Fibroblast of skin of right quadriceps (primary cell): Measurements from ENCODE around the gene EDC3.
A peak's percentile ranks its signal among the peaks of the same experiment; 100 is the strongest.
"Not testable (repeated sequence)": the region's sequence is repeated elsewhere in the genome, so short reads cannot be mapped to it uniquely, and the experiment has no call there.

ENCODE experiments used
- DNase-seq: peaks from one replicate; pipeline ENCODE4 v3.0.0-alpha.2; 2013

EDC3 gene

DNA sequence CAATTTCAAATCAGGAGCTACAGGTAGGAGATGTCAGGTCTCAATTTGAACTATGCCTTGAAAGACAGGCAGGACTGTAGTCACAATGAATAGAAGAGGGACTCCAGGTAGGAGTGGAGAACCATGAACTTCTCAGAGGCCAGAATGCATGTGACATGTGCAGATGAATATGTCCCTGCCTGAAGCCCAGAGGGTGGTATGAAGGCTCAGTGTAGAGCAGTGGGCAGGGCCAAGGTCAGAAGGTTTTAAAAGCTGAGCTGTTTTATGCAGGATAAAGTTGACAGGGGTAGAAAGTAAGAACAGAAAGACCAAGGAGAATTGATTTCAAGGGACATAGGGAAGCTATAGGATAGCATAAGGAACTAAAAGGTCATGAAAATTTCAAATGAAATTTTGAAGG is 49.3 kb downstream of the EDC3 start:
- no peak for DNase-seq

DNA sequence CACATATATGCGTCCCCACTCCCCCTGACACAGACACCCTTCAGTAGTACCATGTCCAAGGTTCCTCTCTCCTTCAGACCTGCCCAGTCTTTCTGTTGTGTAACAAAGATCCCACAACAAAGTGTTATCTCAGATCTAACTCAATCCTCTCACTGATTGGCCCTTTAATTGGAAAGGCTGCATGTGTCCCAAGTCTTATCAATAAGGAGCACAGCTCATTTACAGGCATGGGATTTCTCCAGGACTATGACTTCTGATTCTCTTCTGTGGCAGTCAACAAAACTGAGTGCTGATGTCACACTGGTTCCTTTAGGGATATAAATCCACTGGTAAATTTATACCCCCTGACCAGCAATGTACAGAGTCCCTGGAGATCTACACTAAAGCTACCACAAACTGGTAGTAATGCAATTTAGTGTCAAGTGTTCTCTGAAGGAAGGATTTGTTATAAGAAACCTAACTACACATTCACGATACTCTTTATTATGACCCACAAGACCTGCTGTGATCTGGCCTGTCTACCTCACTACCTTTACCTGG is 52.1 kb downstream of the EDC3 start:
- no peak for DNase-seq

DNA sequence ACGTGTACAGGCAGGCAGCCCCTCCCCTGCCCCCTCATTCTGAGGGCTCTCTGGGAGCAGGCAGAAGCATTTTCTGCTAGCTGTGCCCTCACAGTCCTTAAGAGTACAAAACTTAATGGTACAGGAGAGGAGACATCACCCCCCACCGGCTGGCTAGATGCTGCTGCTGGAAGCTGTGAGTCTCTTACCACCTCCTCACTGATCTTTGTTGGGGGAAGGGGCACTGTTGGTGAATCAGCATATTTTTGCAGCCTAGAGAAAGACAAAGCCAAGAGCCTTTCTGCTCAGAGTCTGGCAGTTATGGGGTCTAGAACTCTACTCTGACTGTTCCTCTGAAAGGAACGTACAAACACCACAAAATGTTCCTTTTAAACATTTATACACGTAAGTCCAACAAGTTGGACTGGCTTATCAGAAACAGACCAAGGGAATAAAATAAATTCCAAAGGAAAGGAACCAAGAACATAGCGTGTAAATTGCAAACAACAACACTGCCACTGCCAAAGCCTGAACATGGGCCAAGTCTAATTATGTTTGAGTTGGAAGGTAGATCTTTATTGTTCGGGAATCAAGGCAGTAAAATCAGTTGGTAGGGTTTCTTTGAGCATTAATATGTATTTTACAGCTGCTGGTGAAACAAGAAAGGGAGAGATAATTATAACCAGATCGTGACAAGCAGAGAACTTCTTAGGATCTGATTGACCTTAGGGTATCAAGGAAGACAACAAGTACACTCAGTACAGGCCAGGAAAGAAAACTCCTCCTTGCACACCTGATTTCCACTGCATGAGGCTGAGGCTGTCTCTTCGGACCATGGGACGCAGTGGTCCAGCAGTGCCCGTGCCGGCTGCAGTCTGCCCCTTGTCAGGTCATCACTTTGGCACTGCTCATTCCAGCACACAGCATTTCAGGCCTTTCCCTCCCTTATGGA is 52.8 kb downstream of the EDC3 start:
- DNase-seq: peak; percentile 77

DNA sequence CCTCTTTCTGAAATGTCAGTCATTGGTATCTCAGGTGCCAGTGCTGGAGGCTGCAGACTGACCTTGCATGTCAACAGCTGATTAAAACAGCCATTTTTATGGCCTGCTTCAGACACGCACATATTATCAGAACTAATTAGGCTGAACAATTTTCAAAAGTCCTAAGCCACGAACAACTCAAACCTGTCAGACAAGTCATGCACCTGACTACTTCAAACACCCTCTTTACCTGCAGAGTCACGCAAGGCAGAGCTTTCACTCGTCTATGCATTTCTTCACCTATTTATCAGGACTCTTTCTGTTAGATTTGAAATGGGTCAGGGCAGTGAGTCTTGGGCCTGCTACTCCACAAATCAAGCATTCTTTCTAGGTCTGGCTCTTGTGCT is 53.5 kb downstream of the EDC3 start:
- DNase-seq: no peak

DNA sequence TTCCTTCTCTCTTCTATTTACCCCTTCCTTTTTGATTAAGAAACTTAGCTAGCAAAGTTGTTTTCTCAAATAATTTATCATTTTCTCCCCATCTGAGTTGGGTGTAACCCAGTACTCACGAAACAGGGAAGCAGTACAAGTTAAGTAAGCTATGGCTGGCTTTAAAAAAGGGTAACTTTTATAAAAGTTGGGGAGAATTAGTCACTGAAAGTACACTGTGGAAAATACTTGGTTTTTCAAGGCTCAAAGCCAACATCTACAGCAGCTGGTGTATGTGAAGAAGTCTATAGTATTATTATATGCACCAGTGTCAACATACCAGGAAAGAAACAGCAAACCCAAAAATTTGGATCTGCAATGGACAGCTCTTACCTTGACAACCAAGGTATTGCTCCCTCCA is 54.7 kb downstream of the EDC3 start:
- no peak for DNase-seq

DNA sequence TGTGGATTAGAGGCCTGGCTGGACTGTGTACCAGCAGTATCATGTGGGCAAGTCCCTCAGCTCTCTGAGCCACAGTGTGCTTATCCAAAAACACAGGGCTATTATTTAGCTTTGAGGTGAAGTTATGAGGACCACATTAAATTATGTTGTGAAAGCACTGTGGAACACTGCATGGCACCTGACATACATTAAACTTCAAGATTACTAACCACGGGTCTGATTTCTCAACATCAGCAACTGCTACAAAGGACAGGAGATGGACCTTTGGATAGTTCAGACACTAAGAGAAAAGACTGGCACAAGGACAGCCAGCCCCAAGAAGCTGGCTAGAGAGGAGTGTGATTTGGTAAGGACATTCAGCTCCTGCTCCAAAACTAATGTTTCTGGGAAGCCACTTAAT is 58.8 kb downstream of the EDC3 start:
- DNase-seq: no peak

DNA sequence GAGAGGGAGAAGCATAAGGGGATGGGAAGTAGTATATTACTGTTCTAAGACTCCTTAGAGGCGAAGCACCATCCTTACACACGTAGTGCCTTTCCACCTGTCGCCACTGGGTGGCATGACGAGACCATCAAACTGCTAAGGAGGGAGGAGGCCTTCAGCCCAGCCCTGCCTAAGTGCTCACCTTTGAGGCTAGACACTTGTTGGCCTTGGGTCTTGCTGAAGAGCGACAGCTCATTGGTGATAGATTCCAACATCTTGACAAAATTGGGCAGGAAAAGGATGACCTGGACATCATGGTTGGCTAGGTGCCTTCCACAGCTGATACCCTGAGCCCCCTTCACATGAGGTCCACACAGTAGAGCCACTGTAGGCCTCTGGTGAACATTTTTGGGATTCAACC is 60.6 kb downstream of the EDC3 start:
- DNase-seq: peak; percentile 59

DNA sequence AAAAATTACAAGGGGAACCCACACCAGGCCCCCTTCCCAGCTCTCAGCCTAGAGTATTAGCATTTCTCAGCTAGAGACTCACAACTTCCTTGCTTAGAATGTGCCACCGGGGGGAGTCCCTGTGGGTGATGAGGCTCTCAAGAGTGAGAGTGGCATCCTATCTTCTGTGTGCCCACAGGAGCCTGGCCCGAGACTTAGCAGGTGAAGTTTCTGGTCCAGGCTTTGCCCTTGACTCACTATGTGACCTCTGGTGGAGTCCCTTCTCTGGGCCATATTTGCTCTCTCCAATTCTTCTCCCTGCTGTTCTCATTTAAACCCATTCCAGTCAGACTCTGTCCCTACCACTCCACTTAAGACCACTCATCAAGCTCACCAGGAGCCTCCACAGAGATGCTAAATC is 62.0 kb downstream of the EDC3 start:
- DNase-seq: no peak

DNA sequence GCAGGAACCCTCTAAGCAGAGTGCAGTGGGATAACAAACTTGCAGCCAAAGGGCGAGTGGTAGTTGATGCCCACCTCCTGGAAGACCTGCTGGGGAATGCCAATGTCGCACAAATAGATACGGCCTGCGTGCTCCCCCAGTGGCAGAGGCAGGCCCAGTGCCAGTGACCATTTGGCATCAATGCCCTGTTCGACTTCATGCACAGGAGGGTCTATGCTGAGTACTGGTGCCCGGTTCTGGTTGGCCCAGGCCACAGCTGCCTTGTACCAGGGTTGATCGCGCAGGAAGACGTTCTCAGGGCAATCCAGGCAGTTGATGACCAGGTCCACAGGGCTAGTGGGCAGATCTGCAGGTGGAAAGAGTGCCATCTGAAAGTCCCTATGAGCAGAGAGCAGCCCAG is 63.2 kb downstream of the EDC3 start:
- DNase-seq: no peak

DNA sequence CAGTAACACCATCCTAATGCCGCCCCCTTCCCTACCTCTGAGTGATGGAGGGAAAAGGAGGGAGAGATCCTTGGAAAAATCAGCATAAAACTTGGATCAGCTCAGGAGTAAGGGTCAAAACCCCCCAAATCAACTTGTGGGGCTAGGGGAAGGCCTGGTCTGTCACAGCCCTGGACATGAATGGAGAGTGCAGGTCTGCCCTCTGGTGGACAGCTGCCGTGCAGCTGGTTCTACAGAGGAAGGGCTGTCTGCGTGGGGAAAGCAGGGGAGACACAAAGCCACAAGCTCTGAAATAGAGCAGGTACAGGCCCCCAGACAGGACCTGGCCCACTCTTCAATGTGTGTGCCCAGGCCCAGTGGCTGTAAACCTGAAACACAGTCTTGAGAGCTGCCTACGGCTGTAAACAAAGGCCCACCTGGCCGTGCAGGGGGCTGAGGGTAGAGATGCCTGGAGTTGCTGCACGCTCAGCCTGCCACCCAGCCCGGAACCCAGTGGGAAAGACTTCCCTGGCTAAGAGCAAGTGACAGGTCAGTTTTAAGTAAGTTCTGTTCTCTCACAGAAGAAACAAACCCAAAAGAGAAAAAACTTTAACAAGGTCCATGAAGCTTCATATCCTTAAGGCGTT is 63.8 kb downstream of the EDC3 start:
- peak; percentile 17 for DNase-seq

DNA sequence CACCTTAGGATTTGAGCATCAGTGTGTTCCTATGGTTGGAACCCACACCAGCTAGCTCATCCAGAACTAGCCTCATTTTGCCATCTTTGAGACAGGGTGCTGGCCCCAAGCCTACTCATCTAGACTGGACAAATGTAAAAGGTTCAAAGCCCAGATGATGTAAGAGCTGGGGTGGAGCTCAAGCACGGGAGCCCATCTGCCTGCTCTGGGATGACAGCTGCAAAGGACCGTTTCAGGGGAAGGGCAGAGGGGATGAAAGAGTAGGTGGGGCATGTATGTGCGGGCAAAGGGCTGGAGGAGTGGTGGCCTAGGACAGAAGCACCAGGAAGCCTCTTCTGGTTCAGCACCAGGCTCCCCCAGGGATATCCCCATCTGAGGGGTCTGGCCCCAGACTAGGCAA is 64.4 kb downstream of the EDC3 start:
- no peak for DNase-seq

DNA sequence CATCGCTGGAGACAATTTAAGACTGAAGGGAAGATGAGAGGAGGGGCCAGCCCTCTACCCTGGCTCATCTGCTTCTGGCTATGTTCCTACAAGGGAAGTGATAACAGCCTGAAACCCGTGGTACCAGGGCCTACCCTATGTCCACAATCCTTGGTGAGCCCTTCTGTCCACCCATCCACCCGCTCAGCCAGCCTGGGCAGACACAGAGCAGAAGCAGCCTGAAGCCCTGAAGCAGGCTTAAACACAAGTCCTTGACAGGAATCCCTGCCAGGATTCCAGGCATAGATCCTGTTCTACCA is 64.8 kb downstream of the EDC3 start:
- DNase-seq: no peak

DNA sequence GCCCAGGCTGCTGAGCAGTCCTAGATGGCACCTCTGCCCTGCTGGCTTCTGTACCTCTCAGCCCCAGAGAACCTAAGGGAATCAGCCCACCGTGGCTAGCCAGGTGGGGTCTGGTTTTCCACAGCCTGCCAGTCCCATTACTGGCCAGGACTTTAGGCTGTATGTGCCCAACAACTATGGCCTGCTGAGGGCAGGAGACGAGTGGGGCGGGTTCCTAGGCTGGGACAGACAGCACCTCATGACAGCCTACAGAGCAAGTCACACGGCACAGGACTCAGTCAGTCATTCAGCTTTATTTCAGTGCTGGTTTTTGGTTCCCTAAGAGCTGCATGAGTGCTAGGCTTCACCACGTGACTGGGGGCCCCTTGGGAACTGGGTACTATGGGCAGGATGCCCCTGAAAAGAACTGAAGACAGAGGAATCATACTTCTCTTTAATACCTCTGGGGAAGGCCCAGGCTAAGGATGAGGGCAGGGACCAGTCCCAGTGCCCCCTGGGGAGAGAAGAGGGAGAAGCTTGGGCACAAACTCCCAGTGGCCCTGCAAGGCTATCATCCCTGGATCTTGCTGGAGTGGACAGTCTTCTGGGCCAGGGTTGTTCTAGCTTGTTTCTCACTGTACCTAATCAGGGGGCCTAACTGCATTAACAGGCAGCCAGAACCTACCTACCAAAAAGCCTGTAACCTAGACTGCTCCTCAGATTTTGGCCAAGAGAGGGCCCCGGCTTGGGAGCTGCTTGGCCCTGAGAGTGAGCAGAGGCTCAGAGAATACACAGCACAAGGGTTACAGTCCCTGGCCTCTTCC is 65.3 kb downstream of the EDC3 start:
- no peak for DNase-seq

DNA sequence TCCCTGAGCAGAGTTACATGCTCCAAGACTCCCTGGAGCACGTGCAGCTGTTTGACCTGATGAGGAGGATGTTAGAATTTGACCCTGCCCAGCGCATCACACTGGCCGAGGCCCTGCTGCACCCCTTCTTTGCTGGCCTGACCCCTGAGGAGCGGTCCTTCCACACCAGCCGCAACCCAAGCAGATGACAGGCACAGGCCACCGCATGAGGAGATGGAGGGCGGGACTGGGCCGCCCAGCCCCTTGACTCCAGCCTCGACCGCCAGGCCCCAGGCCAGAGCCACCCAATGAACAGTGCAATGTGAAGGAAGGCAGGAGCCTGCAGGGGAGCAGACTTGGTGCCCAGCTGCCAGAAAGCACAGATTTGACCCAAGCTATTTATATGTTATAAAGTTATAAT is 66.1 kb downstream of the EDC3 start:
- DNase-seq: not testable (repeated sequence)

DNA sequence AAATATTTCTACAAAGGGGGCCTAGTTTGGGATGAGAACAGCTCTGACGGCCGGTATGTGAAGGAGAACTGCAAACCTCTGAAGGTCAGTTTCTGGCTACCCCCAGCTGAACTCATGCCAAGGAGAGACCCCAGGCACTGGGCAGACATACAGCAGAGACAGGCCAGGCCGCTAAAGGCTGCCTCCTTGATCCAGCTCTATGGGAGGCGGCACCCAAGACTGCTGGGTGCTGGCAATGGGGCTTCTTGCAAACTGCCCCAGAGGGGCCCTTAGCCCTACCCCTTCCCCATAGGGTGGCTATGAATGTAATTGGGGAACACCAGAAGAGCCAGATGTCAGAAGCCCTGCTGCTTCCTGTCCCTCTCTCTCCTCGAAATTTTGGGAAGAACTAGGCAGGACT is 66.9 kb downstream of the EDC3 start:
- no peak for DNase-seq

DNA sequence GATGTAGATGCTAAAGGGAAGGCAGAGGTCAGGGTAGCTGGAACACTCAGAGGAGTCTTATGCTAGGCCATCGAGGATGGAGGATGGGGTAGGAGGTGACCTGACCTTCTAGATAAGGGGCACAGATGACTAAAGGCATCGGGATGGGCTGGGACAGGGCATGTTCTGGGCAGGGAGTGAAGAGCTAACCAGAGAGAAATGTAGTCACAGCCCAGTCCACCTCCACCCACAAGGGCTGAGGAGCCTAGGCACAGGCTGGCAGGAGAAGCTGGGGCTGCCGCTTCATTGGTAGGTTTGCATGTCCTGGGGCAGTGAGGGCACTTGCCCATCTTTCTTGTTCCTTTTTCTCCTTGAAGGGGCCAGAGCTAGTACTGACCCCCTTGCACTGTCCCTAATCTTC is 67.6 kb downstream of the EDC3 start:
- DNase-seq: no peak

DNA sequence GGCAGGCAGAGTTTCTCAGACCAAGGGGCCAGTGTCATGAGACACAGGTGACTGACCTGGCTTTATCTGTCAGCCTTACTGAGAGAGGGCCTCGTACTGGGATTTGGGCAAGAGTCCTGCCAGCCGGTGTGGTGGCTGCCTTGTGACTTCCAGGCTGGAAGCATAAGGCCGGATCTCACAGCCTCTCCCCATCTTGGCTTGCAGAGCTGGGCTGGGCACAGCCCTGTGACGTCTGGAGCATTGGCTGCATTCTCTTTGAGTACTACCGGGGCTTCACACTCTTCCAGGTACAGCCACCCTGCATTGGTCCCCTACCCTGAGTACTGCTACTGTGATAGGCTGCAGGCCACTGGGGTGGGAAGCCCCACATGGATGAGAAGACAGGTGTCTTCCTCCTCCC is 68.1 kb downstream of the EDC3 start:
- DNase-seq: no peak

DNA sequence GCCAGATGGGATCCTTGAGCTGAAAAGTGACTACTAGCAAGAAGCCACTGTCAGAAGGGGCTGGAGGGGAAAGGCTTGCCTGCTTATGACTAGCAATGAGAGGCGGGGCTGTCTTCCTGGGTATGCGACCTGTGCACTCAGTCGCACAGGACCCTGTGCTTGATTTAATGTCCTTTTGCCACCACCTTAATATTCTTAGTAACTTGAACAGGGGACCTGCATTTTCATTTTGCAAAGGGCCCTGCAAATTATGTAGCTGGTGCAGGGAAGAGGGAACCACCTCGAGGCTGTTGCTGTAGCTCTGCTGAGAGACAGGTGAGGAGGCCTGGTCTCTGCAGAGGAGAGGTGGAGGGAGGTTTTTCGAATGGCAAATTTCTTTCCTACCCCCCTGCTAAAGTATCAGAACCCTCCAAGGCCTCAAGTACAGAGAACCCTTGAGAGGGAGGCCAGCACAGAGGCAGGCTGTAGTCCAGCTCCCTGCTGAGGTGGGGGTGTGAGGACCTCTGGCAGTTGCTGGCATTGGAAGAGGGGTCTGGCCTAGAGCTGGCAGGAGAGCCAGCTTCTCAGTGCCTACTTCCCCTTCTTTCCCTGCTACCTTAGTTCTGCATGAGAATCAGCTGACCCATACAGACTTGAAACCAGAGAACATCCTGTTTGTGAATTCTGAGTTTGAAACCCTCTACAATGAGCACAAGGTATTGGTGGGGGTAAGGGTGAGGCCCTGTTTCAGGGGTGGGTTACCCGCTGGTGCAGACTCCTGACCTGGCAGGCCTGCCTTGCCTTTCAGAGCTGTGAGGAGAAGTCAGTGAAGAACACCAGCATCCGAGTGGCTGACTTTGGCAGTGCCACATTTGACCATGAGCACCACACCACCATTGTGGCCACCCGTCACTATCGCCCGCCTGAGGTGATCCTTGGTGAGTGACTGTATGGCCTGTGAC is 68.8 kb downstream of the EDC3 start:
- DNase-seq: no peak

DNA sequence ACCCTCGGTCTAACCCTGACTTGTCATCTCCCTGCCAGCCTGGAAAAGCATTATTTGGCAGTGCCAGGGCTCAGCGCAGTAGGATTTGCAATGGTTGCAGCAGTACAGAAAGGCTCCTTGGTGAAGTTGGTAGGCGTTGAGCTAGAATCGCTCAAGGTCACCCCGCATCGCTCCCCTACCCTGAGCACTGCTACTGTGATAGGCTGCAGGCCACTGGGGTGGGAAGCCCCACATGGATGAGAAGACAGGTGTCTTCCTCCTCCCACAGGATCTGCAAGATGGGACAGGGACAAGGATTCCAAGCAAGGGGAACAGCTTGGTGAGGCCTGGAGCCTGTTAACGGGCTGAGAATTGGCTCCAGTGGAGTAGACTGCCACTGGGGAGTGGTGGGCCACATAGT is 69.5 kb downstream of the EDC3 start:
- DNase-seq: no peak

DNA sequence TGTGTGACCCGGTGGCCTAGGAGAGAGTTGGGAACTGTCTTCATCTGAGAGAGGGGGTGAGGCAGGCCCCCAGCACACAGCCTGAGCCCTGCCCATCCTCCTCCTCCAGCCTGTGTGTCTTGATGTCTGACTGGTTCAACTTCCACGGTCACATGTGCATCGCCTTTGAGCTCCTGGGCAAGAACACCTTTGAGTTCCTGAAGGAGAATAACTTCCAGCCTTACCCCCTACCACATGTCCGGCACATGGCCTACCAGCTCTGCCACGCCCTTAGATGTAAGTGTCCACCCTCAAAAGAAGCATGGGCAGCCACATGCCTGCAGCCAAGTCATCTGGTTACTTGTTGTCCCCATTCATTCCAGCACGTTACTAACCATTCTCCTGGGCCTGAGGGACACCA is 70.1 kb downstream of the EDC3 start:
- no peak for DNase-seq

DNA sequence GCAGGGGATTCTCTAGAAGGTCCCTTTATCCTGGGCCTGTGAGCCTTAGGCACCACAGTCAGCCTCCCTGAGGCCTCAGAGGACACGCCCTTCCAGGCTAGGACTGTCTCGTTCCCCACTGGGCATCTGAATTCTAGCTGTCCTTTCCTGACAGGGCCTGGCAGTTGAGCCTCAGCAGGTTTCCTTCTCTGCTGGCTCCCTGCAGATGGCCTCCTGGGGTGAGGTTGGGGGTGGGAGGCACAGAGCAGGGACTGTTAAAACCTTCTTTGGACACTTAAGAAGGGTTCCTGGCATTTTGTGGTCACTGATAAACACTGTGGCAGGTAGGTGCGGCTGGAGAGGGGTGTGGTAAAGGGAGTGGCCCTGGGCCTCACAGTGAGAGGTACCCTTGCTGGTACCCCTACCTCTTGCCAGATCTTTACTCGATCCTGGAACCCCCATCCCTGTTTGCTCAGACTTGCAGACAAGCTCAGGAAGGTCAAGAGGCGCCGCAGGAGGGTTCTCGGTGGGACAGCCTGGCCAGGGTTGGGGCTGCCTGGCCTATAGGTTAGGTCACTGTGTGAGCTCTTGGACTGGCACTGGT is 71.7 kb downstream of the EDC3 start:
- no peak for DNase-seq

DNA sequence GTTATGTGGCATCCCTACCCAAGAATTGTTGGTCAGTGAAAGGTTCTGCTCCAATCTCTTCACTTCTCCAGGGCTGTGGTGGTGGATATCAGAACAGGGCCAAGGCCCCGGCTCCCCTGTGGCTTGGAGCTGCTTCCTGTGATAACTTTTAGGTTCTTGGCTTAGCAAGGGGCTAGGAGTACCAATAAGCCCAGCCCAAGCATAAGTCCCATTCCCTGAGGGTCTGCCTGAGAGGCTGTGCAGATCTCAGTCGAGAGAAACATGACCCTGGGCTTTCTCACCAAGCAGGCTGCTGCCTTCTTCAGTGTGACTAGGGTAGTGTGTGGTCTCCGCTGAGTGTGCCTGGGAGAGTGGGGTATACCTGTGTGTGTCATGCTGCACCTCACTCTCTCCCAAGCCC is 73.1 kb downstream of the EDC3 start:
- DNase-seq: no peak
